WI38 (cell line): ENCODE results near the gene COX6A1.

Experiments used
- H3K4me3 ChIP-seq: 2 replicates; pipeline ENCODE4 v1.5.1; 2011; ENCODE audit warnings: low read depth, mild to moderate bottlenecking, control low read depth, low read length
- CTCF ChIP-seq: IDR thresholded peaks from 2 replicates; pipeline ENCODE4 v1.5.1; 2012; ENCODE audit warnings: low read depth, mild to moderate bottlenecking, control low read depth, low read length

Gene COX6A1

GRCh38 chr12:120468821-120469449, 31.0 kb downstream of the COX6A1 start:
- H3K4me3 ChIP-seq = peak overlapping the region; percentile 60
- TF ChIP-seq CTCF = no peak

GRCh38 chr12:120469450-120470149, 31.7 kb downstream of the COX6A1 start, which contains the start of gene SRSF9:
Gene SRSF9, minus strand, starts transcription at chr12:120469748. Its CDS starts 139 bp downstream, at chr12:120469609.
- H3K4me3 ChIP-seq = peak within 1 kb of the TSS; percentile 60
- TF ChIP-seq CTCF = peak; percentile 92

GRCh38 chr12:120470150-120470784, 32.4 kb downstream of the COX6A1 start:
- peak overlapping the region; percentile 60 for H3K4me3 ChIP-seq
- no peak for TF ChIP-seq CTCF

GRCh38 chr12:120472521-120472920, 34.6 kb downstream of the COX6A1 start:
- H3K4me3 ChIP-seq = no peak overlapping the region
- no peak for TF ChIP-seq CTCF

GRCh38 chr12:120473807-120474615, 36.1 kb downstream of the COX6A1 start:
- no peak overlapping the region for H3K4me3 ChIP-seq

GRCh38 chr12:120474616-120474960, 36.7 kb downstream of the COX6A1 start:
- no peak for TF ChIP-seq CTCF
- no peak overlapping the region for H3K4me3 ChIP-seq

More at GRCh38 chr12:120473807-120474615, 36.1 kb downstream of the COX6A1 start:
- TF ChIP-seq CTCF = no peak
